ENCODE results near the gene ABCA4.

ABCA4 gene

DNA sequence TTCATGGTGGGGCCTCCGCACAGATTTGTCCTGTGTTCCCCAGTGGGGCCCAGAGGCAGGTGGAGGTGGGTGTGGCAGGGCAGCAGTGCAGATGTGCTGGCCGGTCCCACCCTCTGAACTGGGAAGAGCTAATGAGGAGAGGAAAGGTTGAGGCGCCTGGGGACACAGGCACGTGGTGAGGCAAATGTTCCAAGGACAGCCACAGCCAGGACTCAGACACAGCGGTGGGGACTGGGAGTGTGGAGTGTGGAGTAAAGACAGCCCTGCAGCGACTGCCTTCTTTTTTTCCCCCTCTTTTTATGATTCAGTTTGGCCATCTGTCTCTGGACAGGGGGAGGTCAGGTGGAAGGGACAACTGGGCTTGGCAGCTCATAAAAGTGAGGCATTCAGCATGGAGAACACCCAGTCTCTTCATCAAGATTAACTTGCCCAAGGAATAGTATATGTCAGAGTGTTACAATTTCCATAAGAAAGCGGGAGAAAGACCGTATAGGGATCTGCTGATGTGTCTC lies 107.5 kb downstream of the ABCA4 start:
- ATAC-seq (ENCODE audit: low read depth) (no peak), DNase-seq (ENCODE audit: low spot score) (no peak)
- Histone ChIP-seq H3K27ac (ENCODE audit: poor library complexity, severe bottlenecking) (no peak overlapping the region), H3K36me3 (ENCODE audit: low read depth) (no peaks in the 10 kb centered on the region), H3K4me3 (ENCODE audit: severe bottlenecking) (no peak overlapping the region), H3K4me1 (ENCODE audit: insufficient read depth, poor library complexity, severe bottlenecking) (no peaks in the 10 kb centered on the region), H3K9me3 (ENCODE audit: severe bottlenecking) (no peaks in the 10 kb centered on the region), H3K27me3 (ENCODE audit: insufficient read depth, poor library complexity, severe bottlenecking) (no peaks in the 10 kb centered on the region)
- TF ChIP-seq, protein P1, sequence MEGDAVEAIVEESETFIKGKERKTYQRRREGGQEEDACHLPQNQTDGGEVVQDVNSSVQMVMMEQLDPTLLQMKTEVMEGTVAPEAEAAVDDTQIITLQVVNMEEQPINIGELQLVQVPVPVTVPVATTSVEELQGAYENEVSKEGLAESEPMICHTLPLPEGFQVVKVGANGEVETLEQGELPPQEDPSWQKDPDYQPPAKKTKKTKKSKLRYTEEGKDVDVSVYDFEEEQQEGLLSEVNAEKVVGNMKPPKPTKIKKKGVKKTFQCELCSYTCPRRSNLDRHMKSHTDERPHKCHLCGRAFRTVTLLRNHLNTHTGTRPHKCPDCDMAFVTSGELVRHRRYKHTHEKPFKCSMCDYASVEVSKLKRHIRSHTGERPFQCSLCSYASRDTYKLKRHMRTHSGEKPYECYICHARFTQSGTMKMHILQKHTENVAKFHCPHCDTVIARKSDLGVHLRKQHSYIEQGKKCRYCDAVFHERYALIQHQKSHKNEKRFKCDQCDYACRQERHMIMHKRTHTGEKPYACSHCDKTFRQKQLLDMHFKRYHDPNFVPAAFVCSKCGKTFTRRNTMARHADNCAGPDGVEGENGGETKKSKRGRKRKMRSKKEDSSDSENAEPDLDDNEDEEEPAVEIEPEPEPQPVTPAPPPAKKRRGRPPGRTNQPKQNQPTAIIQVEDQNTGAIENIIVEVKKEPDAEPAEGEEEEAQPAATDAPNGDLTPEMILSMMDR (IDR thresholded peaks at IDR 0.05; ENCODE audit: poor library complexity, severe bottlenecking): no peak

DNA sequence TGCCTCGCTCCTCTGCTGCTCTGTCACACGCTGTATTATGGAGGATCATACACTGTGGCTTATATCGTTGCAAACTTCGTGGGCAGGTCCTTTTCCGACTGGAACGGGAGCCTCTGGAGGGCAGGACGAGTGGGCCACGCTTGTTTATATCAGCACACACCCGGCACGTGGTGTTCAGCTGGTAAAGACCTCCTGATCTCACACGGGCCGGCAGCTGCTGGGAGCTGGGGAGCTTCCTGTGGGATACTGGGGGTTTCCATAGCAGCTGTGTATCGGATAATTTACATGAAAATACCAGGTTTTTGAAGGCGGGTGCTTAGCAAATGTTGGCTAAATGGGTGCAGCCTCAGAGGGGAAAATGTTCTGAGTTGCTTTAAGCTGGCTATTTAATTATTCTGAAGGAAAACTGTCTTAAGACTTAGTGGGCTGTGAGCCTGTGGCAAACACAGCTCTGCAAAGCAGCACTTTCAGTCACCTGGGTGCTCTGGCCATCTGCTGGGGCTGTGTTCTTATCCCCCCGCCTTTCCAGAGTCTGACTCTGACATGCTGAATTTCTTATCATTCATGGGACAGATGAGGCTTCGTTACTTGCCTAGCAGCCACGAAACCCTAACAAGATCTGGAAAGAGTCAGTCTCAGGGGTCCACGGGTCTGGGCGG lies 108.1 kb downstream of the ABCA4 start:
- Histone ChIP-seq H3K9me3 (ENCODE audit: severe bottlenecking) (no peaks in the 10 kb centered on the region), H3K4me3 (ENCODE audit: severe bottlenecking) (no peak overlapping the region), H3K4me1 (ENCODE audit: insufficient read depth, poor library complexity, severe bottlenecking) (no peaks in the 10 kb centered on the region), H3K36me3 (ENCODE audit: low read depth) (no peaks in the 10 kb centered on the region), H3K27me3 (ENCODE audit: insufficient read depth, poor library complexity, severe bottlenecking) (no peaks in the 10 kb centered on the region), H3K27ac (ENCODE audit: poor library complexity, severe bottlenecking) (no peak overlapping the region)
- TF ChIP-seq, protein P1 (IDR thresholded peaks at IDR 0.05; ENCODE audit: poor library complexity, severe bottlenecking): no peak
- DNase-seq (ENCODE audit: low spot score): no peak
- ATAC-seq (ENCODE audit: low read depth): no peak

DNA sequence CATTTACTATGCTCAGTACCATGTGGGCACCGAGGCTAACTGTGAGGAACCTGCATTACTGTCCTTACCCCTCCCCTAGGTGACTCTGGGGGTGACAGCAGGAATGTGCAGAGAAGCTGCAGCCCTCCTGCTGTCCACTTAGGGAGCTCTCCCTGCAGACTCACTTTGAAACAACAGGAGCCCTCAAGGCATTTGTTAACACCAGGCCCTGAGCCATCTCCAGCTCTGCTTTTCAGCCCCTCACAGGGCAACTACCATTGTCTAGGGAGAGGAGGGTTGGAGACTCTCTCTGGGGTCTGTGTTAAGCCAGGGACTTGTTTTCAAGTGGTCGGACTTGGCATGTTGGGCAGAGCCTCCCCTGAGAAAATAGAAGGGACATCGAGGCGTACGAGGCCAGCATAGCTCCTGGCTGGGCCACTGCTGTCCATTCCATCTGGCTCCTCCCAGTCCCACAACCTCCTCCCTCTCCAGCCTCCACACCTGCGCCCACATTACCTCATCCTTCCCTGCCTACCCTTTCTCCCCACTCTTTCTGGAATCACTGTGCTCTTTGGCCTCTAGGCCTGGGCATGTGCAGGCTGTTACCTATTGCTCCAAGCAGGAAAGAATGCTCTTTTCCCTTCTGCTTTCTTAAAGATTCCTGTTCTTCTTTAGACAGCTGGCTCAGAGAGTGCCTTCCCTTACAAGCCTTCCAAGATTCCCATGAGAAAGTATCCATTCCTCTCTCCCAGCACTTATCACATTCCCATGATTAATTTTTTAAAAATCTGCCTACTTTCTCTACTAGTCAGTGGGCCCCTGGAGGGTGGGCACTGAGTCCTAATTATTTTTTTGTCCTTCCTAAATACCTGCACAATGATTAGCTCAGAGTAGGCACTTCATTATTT lies 109.0 kb downstream of the ABCA4 start:
- no peaks in the 10 kb centered on the region for H3K9me3 ChIP-seq (ENCODE audit: severe bottlenecking)
- H3K27me3 ChIP-seq (ENCODE audit: insufficient read depth, poor library complexity, severe bottlenecking): no peaks in the 10 kb centered on the region
- H3K4me3 ChIP-seq (ENCODE audit: severe bottlenecking): no peak overlapping the region
- no peaks in the 10 kb centered on the region for H3K4me1 ChIP-seq (ENCODE audit: insufficient read depth, poor library complexity, severe bottlenecking)
- no peak for DNase-seq (ENCODE audit: low spot score)
- peak; percentile 25; the same call in 1 of the 3 replicates for ATAC-seq (ENCODE audit: low read depth)
- H3K27ac ChIP-seq (ENCODE audit: poor library complexity, severe bottlenecking): no peak overlapping the region
- no peaks in the 10 kb centered on the region for H3K36me3 ChIP-seq (ENCODE audit: low read depth)
- TF ChIP-seq, protein P1 (IDR thresholded peaks at IDR 0.05; ENCODE audit: poor library complexity, severe bottlenecking): no peak

DNA sequence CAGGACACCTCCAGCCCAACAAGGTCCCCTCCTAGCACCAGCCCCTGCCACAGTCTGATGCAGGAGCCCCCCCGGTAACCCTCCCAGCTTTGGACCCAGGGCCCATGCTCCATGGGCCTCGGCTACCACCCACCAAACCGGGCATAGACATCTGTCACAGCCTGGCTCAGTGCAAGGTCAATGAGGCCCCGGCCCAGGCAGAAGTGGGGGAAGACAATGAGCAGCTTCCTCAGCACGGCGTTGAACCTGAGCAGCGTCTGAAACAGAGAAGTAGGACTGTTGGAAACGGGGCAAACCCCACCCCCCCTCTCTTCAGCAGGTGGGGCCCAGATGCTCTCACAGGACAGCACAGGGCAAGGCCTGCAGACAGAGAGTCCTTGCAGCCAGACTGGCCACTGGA lies 109.8 kb downstream of the ABCA4 start:
- Histone ChIP-seq H3K27me3 (ENCODE audit: insufficient read depth, poor library complexity, severe bottlenecking) (no peaks in the 10 kb centered on the region), H3K9me3 (ENCODE audit: severe bottlenecking) (no peaks in the 10 kb centered on the region), H3K27ac (ENCODE audit: poor library complexity, severe bottlenecking) (no peak overlapping the region), H3K4me3 (ENCODE audit: severe bottlenecking) (no peak overlapping the region), H3K4me1 (ENCODE audit: insufficient read depth, poor library complexity, severe bottlenecking) (no peaks in the 10 kb centered on the region), H3K36me3 (ENCODE audit: low read depth) (no peaks in the 10 kb centered on the region)
- TF ChIP-seq, protein P1 (IDR thresholded peaks at IDR 0.05; ENCODE audit: poor library complexity, severe bottlenecking): no peak
- DNase-seq (ENCODE audit: low spot score): no peak
- no peak for ATAC-seq (ENCODE audit: low read depth)
